ENCODE data around the gene CTTN. TPM values are rescaled to one million over a fixed set of nuclear protein-coding genes. Genes with fewer than 3 reads are reported as not detected.

The CTTN gene
- total RNA-seq, 4 donors from 2014 or later: 229 to 418 (median 295) TPM

DNA sequence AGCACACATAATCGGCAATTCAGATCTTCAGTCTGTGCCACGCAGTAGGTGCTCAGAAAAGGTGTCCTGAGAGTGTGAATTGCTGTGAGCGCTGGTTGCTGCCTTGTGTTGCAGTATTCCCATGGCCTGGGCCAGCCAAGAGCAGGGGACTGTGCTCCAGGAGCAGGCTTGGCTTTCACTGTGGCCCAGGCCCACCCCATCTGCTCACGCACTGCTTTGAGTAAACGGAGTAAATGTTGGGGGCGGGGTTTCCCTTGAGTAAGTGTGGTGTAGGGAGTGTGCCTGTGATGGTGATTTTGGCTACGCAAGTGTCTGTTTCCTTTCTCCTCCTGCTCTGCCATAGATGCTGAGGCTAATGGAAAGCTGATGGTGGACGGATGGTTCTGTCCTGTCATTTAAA, 2.3 kb downstream of the CTTN start:
- intact Hi-C loops (cut with DNase I): no loop called here
- Histone ChIP-seq H3K27ac (no peak overlapping the region), H3K4me3 (replicated peaks in 1 of 3) (no peak overlapping the region), H3K9me3 (no peaks in the 10 kb centered on the region), H3K36me3 (peaks cover under 1 to 5% of the 10 kb centered on the region in 2 donors), H3K4me1 (peaks cover 20 to 26% of the 10 kb centered on the region in 2 donors), H3K27me3 (no peaks in the 10 kb centered on the region)
- no peak for DNase-seq
- 89 to 91% methylated on average over 7 to 8 of the region's 8 CpGs for WGBS, 2 donors
- TF ChIP-seq, protein P1, sequence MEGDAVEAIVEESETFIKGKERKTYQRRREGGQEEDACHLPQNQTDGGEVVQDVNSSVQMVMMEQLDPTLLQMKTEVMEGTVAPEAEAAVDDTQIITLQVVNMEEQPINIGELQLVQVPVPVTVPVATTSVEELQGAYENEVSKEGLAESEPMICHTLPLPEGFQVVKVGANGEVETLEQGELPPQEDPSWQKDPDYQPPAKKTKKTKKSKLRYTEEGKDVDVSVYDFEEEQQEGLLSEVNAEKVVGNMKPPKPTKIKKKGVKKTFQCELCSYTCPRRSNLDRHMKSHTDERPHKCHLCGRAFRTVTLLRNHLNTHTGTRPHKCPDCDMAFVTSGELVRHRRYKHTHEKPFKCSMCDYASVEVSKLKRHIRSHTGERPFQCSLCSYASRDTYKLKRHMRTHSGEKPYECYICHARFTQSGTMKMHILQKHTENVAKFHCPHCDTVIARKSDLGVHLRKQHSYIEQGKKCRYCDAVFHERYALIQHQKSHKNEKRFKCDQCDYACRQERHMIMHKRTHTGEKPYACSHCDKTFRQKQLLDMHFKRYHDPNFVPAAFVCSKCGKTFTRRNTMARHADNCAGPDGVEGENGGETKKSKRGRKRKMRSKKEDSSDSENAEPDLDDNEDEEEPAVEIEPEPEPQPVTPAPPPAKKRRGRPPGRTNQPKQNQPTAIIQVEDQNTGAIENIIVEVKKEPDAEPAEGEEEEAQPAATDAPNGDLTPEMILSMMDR (IDR thresholded peaks at IDR 0.05): no peak
- no peak for TF ChIP-seq POLR2A (IDR thresholded peaks at IDR 0.05)

DNA sequence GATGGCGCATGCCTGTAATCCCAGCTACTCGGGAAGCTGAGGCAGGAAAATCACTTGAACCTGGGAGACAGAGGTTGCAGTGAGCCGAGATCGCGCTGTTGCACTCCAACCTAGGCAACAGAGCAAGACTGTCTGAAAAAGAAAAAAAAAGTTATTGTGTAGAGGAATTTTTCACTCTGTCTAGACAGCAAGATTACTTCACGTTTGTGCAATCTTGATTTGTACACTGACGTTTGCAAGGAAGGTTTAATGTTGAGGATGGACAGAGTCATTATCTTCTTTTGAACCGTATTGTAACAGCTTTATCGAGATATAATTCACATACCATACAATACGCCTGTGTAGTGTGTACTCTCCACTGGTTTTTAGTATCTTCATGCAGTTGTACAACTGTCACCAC, 3.7 kb downstream of the CTTN start:
- Histone ChIP-seq H3K9me3 (no peaks in the 10 kb centered on the region), H3K4me1 (peaks cover 20 to 26% of the 10 kb centered on the region in 2 donors), H3K27ac (no peak overlapping the region), H3K4me3 (replicated peaks in 1 of 3) (no peak overlapping the region), H3K36me3 (peaks cover 11 to 12% of the 10 kb centered on the region in 2 donors), H3K27me3 (no peaks in the 10 kb centered on the region)
- intact Hi-C loops (cut with DNase I): no loop called here
- 91 to 92% methylated on average over 10 of the region's 10 CpGs for WGBS, 2 donors
- TF ChIP-seq, protein P1 (IDR thresholded peaks at IDR 0.05): no peak
- TF ChIP-seq POLR2A (IDR thresholded peaks at IDR 0.05): no peak
- no peak for DNase-seq

DNA sequence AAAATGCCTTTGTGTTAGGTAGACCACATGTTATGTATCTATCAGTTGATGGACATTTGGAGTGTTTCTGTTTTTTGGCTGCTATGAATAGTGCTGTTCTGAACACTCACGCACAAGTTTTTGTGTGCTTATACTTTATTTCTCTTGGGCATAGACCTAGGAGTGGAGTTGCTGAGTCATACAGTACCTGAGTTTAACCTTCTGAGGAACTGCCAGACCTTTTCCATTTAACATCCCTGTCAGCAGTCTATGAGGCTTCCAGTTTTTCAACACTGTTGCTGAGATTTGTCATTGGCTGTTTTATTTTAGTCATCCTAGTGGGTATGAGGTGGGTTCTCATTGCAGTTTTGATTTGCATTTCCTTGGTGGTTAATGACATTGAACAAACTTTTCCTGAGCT, 4.4 kb downstream of the CTTN start:
- no peak overlapping the region for H3K27ac ChIP-seq
- WGBS, 2 donors: 0 to 47% methylated on average over 1 of the region's 1 CpG
- H3K9me3 ChIP-seq: no peaks in the 10 kb centered on the region
- H3K4me3 ChIP-seq (replicated peaks in 1 of 3): no peak overlapping the region
- TF ChIP-seq, protein P1 (IDR thresholded peaks at IDR 0.05): no peak
- TF ChIP-seq POLR2A (IDR thresholded peaks at IDR 0.05): no peak
- H3K36me3 ChIP-seq: peaks cover 18% of the 10 kb centered on the region in 2 donors
- peaks cover 16 to 21% of the 10 kb centered on the region in 2 donors for H3K4me1 ChIP-seq
- intact Hi-C loops (cut with DNase I): no loop called here
- no peaks in the 10 kb centered on the region for H3K27me3 ChIP-seq
- no peak for DNase-seq

DNA sequence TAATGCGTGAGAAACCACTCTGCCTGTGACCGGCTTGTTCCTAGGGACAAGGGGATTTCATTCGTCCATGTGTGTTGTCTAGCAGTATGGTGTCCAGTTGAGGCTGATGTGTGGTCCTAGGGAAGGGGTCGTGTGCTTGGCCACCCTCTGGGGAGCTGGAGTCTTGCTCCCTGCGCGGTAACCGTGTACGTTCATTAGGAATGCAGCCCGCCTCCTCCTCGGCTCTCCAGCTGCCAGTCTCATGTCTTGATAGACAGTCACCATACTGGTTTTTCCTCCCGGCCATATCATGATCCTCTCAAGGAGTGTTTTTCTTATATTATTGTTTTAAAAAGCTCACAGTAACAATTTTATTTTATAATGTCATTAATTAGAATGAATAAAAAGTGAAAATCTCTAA, 5.9 kb downstream of the CTTN start:
- Histone ChIP-seq H3K27me3 (no peaks in the 10 kb centered on the region), H3K9me3 (no peaks in the 10 kb centered on the region), H3K36me3 (peaks cover 33 to 34% of the 10 kb centered on the region in 2 donors), H3K4me3 (replicated peaks in 1 of 3) (no peak overlapping the region), H3K4me1 (peaks cover 13 to 21% of the 10 kb centered on the region in 2 donors), H3K27ac (no peak overlapping the region)
- intact Hi-C loops (cut with DNase I): no loop called here
- WGBS, 2 donors: 93% methylated on average over 11 of the region's 11 CpGs
- no peak for DNase-seq
- TF ChIP-seq, protein P1 (IDR thresholded peaks at IDR 0.05): no peak
- no peak for TF ChIP-seq POLR2A (IDR thresholded peaks at IDR 0.05)

DNA sequence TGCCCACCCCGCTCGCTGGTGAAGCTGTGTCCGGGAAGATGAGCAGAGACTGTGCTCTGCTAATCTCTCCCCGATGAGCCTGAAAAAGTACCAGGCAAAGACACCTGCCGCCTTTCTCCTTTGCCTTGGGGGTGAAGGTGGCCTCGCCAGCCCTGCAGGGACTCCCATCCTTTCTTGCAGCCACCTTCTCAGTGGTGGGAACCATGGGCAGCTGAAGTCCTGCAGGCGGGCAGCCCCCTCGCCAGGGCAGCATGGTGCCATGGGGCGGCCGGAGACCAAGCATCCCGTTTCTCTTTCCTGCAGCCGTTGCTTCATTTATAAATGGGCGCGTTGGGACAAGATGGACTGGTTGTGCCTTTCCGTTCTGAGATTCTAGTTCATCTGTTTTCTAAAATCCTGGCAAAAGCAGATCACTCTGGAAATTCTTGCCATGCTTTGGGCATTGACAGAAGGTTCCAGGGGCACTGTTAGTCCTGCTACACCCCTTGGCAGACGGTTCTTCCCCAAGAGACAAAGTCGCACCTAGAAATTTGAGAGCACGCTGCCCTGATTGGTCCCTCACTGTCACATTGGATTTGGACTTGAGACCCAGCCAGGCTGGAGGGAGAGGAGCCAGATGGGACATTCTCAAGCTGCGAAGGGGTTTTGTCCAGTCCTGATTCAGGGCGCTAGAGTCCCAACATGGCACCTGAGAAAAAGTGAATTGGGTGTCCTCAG, 7.5 kb downstream of the CTTN start:
- Histone ChIP-seq H3K4me1 (peaks cover 0 to 8% of the 10 kb centered on the region in 2 donors), H3K4me3 (replicated peaks in 1 of 3) (no peak overlapping the region), H3K27me3 (no peaks in the 10 kb centered on the region), H3K9me3 (no peaks in the 10 kb centered on the region), H3K27ac (no peak overlapping the region), H3K36me3 (peaks cover 49 to 50% of the 10 kb centered on the region in 2 donors)
- no peak for DNase-seq
- TF ChIP-seq, protein P1 (IDR thresholded peaks at IDR 0.05): no peak
- TF ChIP-seq POLR2A (IDR thresholded peaks at IDR 0.05): no peak
- 92 to 93% methylated on average over 20 of the region's 20 CpGs for WGBS, 2 donors
- intact Hi-C loops (cut with DNase I): no loop called here
